ES-I3 (cell line): ENCODE results near the gene INPP5B.
"Not testable (repeated sequence)": the region's sequence is repeated elsewhere in the genome, so short reads cannot be mapped to it uniquely, and the experiment has no call there.

Source experiments
- H3K36me3 ChIP-seq: 2 replicates; pipeline ENCODE4 v1.6.1; 2013; ENCODE audit warnings: mild to moderate bottlenecking, low read length, control low read depth, moderate library complexity; ENCODE audit not compliant: insufficient read depth
- H3K4me1 ChIP-seq: 2 replicates; pipeline ENCODE4 v1.6.1; 2013; ENCODE audit warnings: mild to moderate bottlenecking, control low read depth, low read length; ENCODE audit not compliant: insufficient read depth
- H3K9ac ChIP-seq: 2 replicates; pipeline ENCODE4 v1.6.1; 2013; ENCODE audit warnings: low read depth, mild to moderate bottlenecking, low read length, moderate library complexity
- H3K9me3 ChIP-seq: 2 replicates; pipeline ENCODE4 v1.6.1; 2013; ENCODE audit warnings: mild to moderate bottlenecking, low read length, moderate library complexity; ENCODE audit not compliant: control insufficient read depth, insufficient read depth

Gene INPP5B

GRCh38 chr1:37940299-37940947 lies 6.4 kb downstream of the INPP5B start:
- Histone ChIP-seq H3K4me1 (no peaks in the 10 kb centered on the region; the same call in 1 of the 2 replicates), H3K9me3 (no peaks in the 10 kb centered on the region), H3K36me3 (no peaks in the 10 kb centered on the region; the same call in 1 of the 2 replicates), H3K9ac (no peak overlapping the region)

- H3K4me1 ChIP-seq, H3K9me3 ChIP-seq, H3K9ac ChIP-seq, H3K36me3 ChIP-seq: not testable (repeated sequence)
Measured at GRCh38 chr1:37936760-37937159, 10.1 kb downstream of the INPP5B start.

GRCh38 chr1:37932759-37933158 lies 14.1 kb downstream of the INPP5B start:
- Histone ChIP-seq H3K9ac (no peak overlapping the region), H3K9me3 (no peaks in the 10 kb centered on the region), H3K4me1 (no peaks in the 10 kb centered on the region; the same call in 1 of the 2 replicates), H3K36me3 (no peaks in the 10 kb centered on the region)

GRCh38 chr1:37931361-37932158 lies 15.3 kb downstream of the INPP5B start:
- Histone ChIP-seq H3K9me3 (no peaks in the 10 kb centered on the region), H3K36me3 (no peaks in the 10 kb centered on the region), H3K9ac (peak overlapping the region; percentile 81), H3K4me1 (no peaks in the 10 kb centered on the region; the same call in 1 of the 2 replicates)

GRCh38 chr1:37931102-37931360 lies 15.8 kb downstream of the INPP5B start:
- H3K9me3 ChIP-seq, result no peaks in the 10 kb centered on the region
- H3K4me1 ChIP-seq, result no peaks in the 10 kb centered on the region; the same call in 1 of the 2 replicates
- peak overlapping the region; percentile 81 for H3K9ac ChIP-seq
- H3K36me3 ChIP-seq, result no peaks in the 10 kb centered on the region

GRCh38 chr1:37930246-37931101 lies 16.4 kb downstream of the INPP5B start:
- H3K9me3 ChIP-seq, result no peaks in the 10 kb centered on the region
- no peaks in the 10 kb centered on the region for H3K36me3 ChIP-seq
- H3K9ac ChIP-seq, result peak overlapping the region; percentile 81
- no peaks in the 10 kb centered on the region; the same call in 1 of the 2 replicates for H3K4me1 ChIP-seq

- H3K9me3 ChIP-seq, result no peaks in the 10 kb centered on the region
- H3K4me1 ChIP-seq, result no peaks in the 10 kb centered on the region; the same call in 1 of the 2 replicates
- no peak overlapping the region for H3K9ac ChIP-seq
- H3K36me3 ChIP-seq, result peaks cover 2% of the 10 kb centered on the region; the same call in 1 of the 2 replicates
Measured at GRCh38 chr1:37926038-37926924, 20.6 kb downstream of the INPP5B start.

GRCh38 chr1:37925316-37925715 lies 21.5 kb downstream of the INPP5B start:
- H3K9ac ChIP-seq, result no peak overlapping the region
- H3K9me3 ChIP-seq, result no peaks in the 10 kb centered on the region
- H3K36me3 ChIP-seq, result peaks cover 2% of the 10 kb centered on the region; the same call in 1 of the 2 replicates
- H3K4me1 ChIP-seq, result no peaks in the 10 kb centered on the region

GRCh38 chr1:37923551-37923889 lies 23.3 kb downstream of the INPP5B start:
- Histone ChIP-seq H3K4me1 (no peaks in the 10 kb centered on the region), H3K36me3 (peaks cover 2% of the 10 kb centered on the region; the same call in 1 of the 2 replicates), H3K9ac (no peak overlapping the region), H3K9me3 (no peaks in the 10 kb centered on the region)

- Histone ChIP-seq H3K9ac (no peak overlapping the region), H3K9me3 (no peaks in the 10 kb centered on the region), H3K36me3 (peaks cover 2% of the 10 kb centered on the region; the same call in 1 of the 2 replicates), H3K4me1 (no peaks in the 10 kb centered on the region)
Measured at GRCh38 chr1:37922767-37923550, 23.9 kb downstream of the INPP5B start.

- H3K4me1 ChIP-seq, result no peaks in the 10 kb centered on the region
- peaks cover 2% of the 10 kb centered on the region; the same call in 1 of the 2 replicates for H3K36me3 ChIP-seq
- no peaks in the 10 kb centered on the region for H3K9me3 ChIP-seq
- no peak overlapping the region for H3K9ac ChIP-seq
Measured at GRCh38 chr1:37919277-37919676, 27.6 kb downstream of the INPP5B start.

GRCh38 chr1:37915476-37916093 lies 31.3 kb downstream of the INPP5B start:
- Histone ChIP-seq H3K36me3 (no peaks in the 10 kb centered on the region), H3K4me1 (no peaks in the 10 kb centered on the region), H3K9me3 (peaks cover 7% of the 10 kb centered on the region), H3K9ac (no peak overlapping the region)
